NCI-H1105 treated with DMSO at 0.1 percent for 48 hours (cell line): ENCODE results near the gene IL9R.
A peak's percentile ranks its signal among the peaks of the same experiment; 100 is the strongest.
"Not testable (repeated sequence)": the region's sequence is repeated elsewhere in the genome, so short reads cannot be mapped to it uniquely, and the experiment has no call there.

ENCODE experiments used
- DNase-seq: peaks from one replicate; lab custom pipeline; 2025; lab: John Stamatoyannopoulos, UW

The IL9R gene

GRCh38 chrX:155997436-155997835 lies at the start of gene IL9R:
IL9R (plus strand) TSS chrX:155997696; CDS start chrX:155997760, 64 bp downstream.
- DNase-seq: no peak

GRCh38 chrX:155949098-155949497 lies 48.4 kb upstream of the IL9R start:
- peak; percentile 4 for DNase-seq

GRCh38 chrX:155951237-155951789 lies 46.2 kb upstream of the IL9R start:
- DNase-seq: no peak

GRCh38 chrX:155953055-155953454 lies 44.4 kb upstream of the IL9R start:
- no peak for DNase-seq

GRCh38 chrX:155954793-155955192 lies 42.7 kb upstream of the IL9R start:
- no peak for DNase-seq

GRCh38 chrX:155956099-155956498 lies 41.4 kb upstream of the IL9R start:
- DNase-seq: no peak

GRCh38 chrX:155956649-155957048 lies 40.8 kb upstream of the IL9R start:
- no peak for DNase-seq

- no peak for DNase-seq
These were observed 39.7 kb upstream of the IL9R start for GRCh38 chrX:155957843-155958242.

- DNase-seq: no peak
These were observed 38.4 kb upstream of the IL9R start for GRCh38 chrX:155959018-155959587.

- DNase-seq: no peak
These were observed 34.6 kb upstream of the IL9R start for GRCh38 chrX:155962906-155963305.

- no peak for DNase-seq
These were observed 30.6 kb upstream of the IL9R start for GRCh38 chrX:155966876-155967275.

GRCh38 chrX:155967653-155968325 lies 29.7 kb upstream of the IL9R start:
- no peak for DNase-seq

- DNase-seq: no peak
These were observed 29.2 kb upstream of the IL9R start for GRCh38 chrX:155968326-155968661.

GRCh38 chrX:155968791-155969190 lies 28.7 kb upstream of the IL9R start:
- DNase-seq: no peak

- not testable (repeated sequence) for DNase-seq
These were observed 25.8 kb upstream of the IL9R start for GRCh38 chrX:155971658-155972057.

GRCh38 chrX:155972241-155972640 lies 25.3 kb upstream of the IL9R start:
- not testable (repeated sequence) for DNase-seq

GRCh38 chrX:155983326-155983725 lies 14.2 kb upstream of the IL9R start:
- no peak for DNase-seq

GRCh38 chrX:155985208-155985607 lies 12.3 kb upstream of the IL9R start:
- no peak for DNase-seq

GRCh38 chrX:155986995-155987394 lies 10.5 kb upstream of the IL9R start:
- DNase-seq: not testable (repeated sequence)

GRCh38 chrX:155988859-155989258 lies 8.6 kb upstream of the IL9R start:
- no peak for DNase-seq

- DNase-seq: no peak
These were observed 4.1 kb upstream of the IL9R start for GRCh38 chrX:155993421-155993820.

- no peak for DNase-seq
These were observed 2.1 kb upstream of the IL9R start for GRCh38 chrX:155995321-155995875.

GRCh38 chrX:155998116-155998515 lies 620 bp downstream of the IL9R start:
- no peak for DNase-seq
